SK-N-SH (cell line): ENCODE results near the gene ADAMTS13.

Experiments
- RAD21 ChIP-seq: IDR thresholded peaks from 2 replicates; pipeline ENCODE4 v1.6.1; 2012; ENCODE audit warnings: mild to moderate bottlenecking, low read length
- SIN3A ChIP-seq: IDR thresholded peaks from 2 replicates; pipeline ENCODE4 v1.6.1; 2012; ENCODE audit warnings: low read depth, mild to moderate bottlenecking, low read length, moderate library complexity, borderline replicate concordance

- TF ChIP-seq RAD21 (no peak), SIN3A (no peak)
Observed at GRCh38 chr9:133452562-133452961, 30.4 kb downstream of the ADAMTS13 start.
